Stomach (tissue), 9 donors: Measurements from ENCODE around the gene ATP9B. TPM values are rescaled to one million over a fixed set of nuclear protein-coding genes. Genes with fewer than 3 reads are reported as not detected.

Source experiments
- DNase-seq, 2 donors: peaks; one replicate each; pipeline versions ENCODE4 v3.0.0 to v3.0.0-alpha.2; 2013 to 2019
- H3K27ac ChIP-seq, 5 donors: fragments of 200-600 bp in 4 of 5; sonication (generic) in 4 of 5; one replicate each; pipeline ENCODE4 v1.5.1; 2013 to 2019; ENCODE audit warnings: mild to moderate bottlenecking in 1 of 5, moderate library complexity in 1 of 5
- H3K27me3 ChIP-seq, 3 donors: fragments of 200-600 bp; sonication (generic); one replicate each; pipeline ENCODE4 v1.5.1; 2017 to 2019; ENCODE audit warnings: mixed run types in 1 of 3
- H3K36me3 ChIP-seq, 4 donors: fragments of 200-600 bp; sonication (generic); 1 replicate in 3 of 4; 2 replicates in 1 of 4; pipeline ENCODE4 v1.5.1; 2016 to 2019
- H3K4me1 ChIP-seq, 4 donors: fragments of 200-600 bp; sonication (generic); one replicate each; pipeline ENCODE4 v1.5.1; 2016 to 2019
- H3K4me3 ChIP-seq, 4 donors: fragments of 200-600 bp; sonication (generic) in 3 of 4; one replicate each; pipeline ENCODE4 v1.5.1; 2016 to 2019; ENCODE audit warnings: mild to moderate bottlenecking in 1 of 4
- H3K9me3 ChIP-seq, 4 donors: fragments of 200-600 bp; sonication (generic); one replicate each; pipeline ENCODE4 v1.5.1; 2016 to 2019
- CTCF ChIP-seq, 7 experiments: fragments of 450-650 bp in 4 of 7; fragments of 200-600 bp in 3 of 7; sonication (generic) in 3 of 7; IDR thresholded peaks; one replicate each; pipeline ENCODE4 v1.5.1; 2016 to 2019; ENCODE audit warnings: antibody characterized with exemption in 7 of 7, control low read depth in 2 of 7, mild to moderate bottlenecking in 1 of 7
- EP300 ChIP-seq: sonication (generic); formaldehyde crosslinking; IDR thresholded peaks from one replicate; pipeline ENCODE4 v1.6.1; 2017; ENCODE audit warnings: antibody characterized with exemption
- POLR2A ChIP-seq, 4 donors: fragments of 450-650 bp; IDR thresholded peaks; one replicate each; pipeline ENCODE4 v1.6.1; 2016; ENCODE audit warnings: antibody characterized with exemption in 4 of 4, control low read depth in 2 of 4, mild to moderate bottlenecking in 1 of 4, moderate library complexity in 1 of 4
- POLR2AphosphoS5 ChIP-seq, 3 donors: sonication (generic); formaldehyde crosslinking; IDR thresholded peaks; one replicate each; pipeline ENCODE4 v1.6.1; 2016; ENCODE audit warnings: antibody characterized with exemption in 3 of 3
- whole genome bisulfite sequencing, 5 donors: extraction: QIAGEN DNeasy Blood & Tissue Kit in 3 of 5; methylation state at CpG; one replicate each; pipeline versions ENCODE4 v1.1.5 to v1.1.7; 2013 to 2018; 5-methylcytosine and 5-hydroxymethylcytosine counted together
- intact Hi-C: fragments of 100-400 bp; cut with DNase I; formaldehyde crosslinking; loops from one replicate; pipeline ENCODE4 v1.15.1; 2023; ENCODE audit warnings: low total_unique reads
- polyA plus RNA-seq, 3 donors: library from polyadenylated mRNA; stranded (reverse); fragments of 200-250 nt; gene quantifications; one replicate each; pipeline ENCODE4 v1.2.3, GENCODE V29; 2013
- total RNA-seq, 5 donors: library from RNA; depleted of rRNA; stranded (reverse); fragments of >200 nt; gene quantifications; one replicate each; pipeline versions ENCODE4 v1.1.0 to v1.2.3, GENCODE V29; 2014 to 2016
- donor health status: healthy with polysubstance abuse.
- donor health status: Bipolar disorder and iron deficiency.
- donor health status: healthy.

ATP9B gene
- total and polyA plus RNA-seq, 8 donors, result 10.6 to 128 (median 34.9) TPM

GRCh38 chr18:79026491-79026890 is 42.7 kb upstream of the ATP9B start:
- Histone ChIP-seq H3K27me3 (no peaks in the 10 kb centered on the region), H3K4me3 (no peak overlapping the region), H3K4me1 (no peaks in the 10 kb centered on the region), H3K36me3 (no peaks in the 10 kb centered on the region), H3K27ac (no peak overlapping the region), H3K9me3 (peaks cover 0 to 51% (median 30%) of the 10 kb centered on the region in 4 donors)
- intact Hi-C loops, result no loop called here
- TF ChIP-seq POLR2AphosphoS5 (IDR thresholded peaks at IDR 0.05) (no peak), EP300 (no peak), CTCF (IDR thresholded peaks at IDR 0.05) (no peak), POLR2A (IDR thresholded peaks at IDR 0.05) (no peak)
- DNase-seq, result no peak
- WGBS, 5 donors, result 34 to 50% (median 36%) methylated on average over 5 of the region's 5 CpGs

- WGBS, 5 donors, result 85 to 89% (median 86%) methylated on average over 9 of the region's 9 CpGs
- intact Hi-C loops, result no loop called here
- no peak for DNase-seq
These were observed 38.5 kb upstream of the ATP9B start for GRCh38 chr18:79030680-79031079.

GRCh38 chr18:79042276-79042675 is 26.9 kb upstream of the ATP9B start:
- no peak overlapping the region for H3K27ac ChIP-seq
- WGBS, 5 donors, result 52 to 73% (median 68%) methylated on average over 5 of the region's 5 CpGs
- no peak for DNase-seq

More at GRCh38 chr18:79030680-79031079, 38.5 kb upstream of the ATP9B start:
- H3K9me3 ChIP-seq, result peaks cover 0 to 39% (median 21%) of the 10 kb centered on the region in 4 donors
- H3K27me3 ChIP-seq, result no peaks in the 10 kb centered on the region
- H3K4me1 ChIP-seq, result no peaks in the 10 kb centered on the region
- H3K4me3 ChIP-seq, result no peak overlapping the region
- TF ChIP-seq EP300, result no peak
- TF ChIP-seq POLR2A (IDR thresholded peaks at IDR 0.05), result no peak
- TF ChIP-seq POLR2AphosphoS5 (IDR thresholded peaks at IDR 0.05), result no peak
- no peak for TF ChIP-seq CTCF (IDR thresholded peaks at IDR 0.05)
- H3K36me3 ChIP-seq, result no peaks in the 10 kb centered on the region
- H3K27ac ChIP-seq, result no peak overlapping the region

GRCh38 chr18:79043288-79043687 is 25.9 kb upstream of the ATP9B start:
- no peaks in the 10 kb centered on the region for H3K4me1 ChIP-seq
- H3K27ac ChIP-seq, result no peak overlapping the region
- TF ChIP-seq POLR2A (IDR thresholded peaks at IDR 0.05), result no peak
- no peak for TF ChIP-seq EP300
- TF ChIP-seq POLR2AphosphoS5 (IDR thresholded peaks at IDR 0.05), result no peak
- no peak for TF ChIP-seq CTCF (IDR thresholded peaks at IDR 0.05)
- intact Hi-C loops, result no loop called here
- no peaks in the 10 kb centered on the region for H3K36me3 ChIP-seq
- peaks cover 0 to 4% (median 0%) of the 10 kb centered on the region in 4 donors for H3K9me3 ChIP-seq
- H3K4me3 ChIP-seq, result no peak overlapping the region
- H3K27me3 ChIP-seq, result peaks cover 0 to 37% (median 0%) of the 10 kb centered on the region in 3 donors
- WGBS, 5 donors, result 87 to 100% (median 93%) methylated on average over 3 to 5 of the region's 5 CpGs
- DNase-seq, result no peak

More at GRCh38 chr18:79042276-79042675, 26.9 kb upstream of the ATP9B start:
- intact Hi-C loops, result no loop called here
- Histone ChIP-seq H3K4me3 (no peak overlapping the region), H3K36me3 (no peaks in the 10 kb centered on the region), H3K9me3 (peaks cover 0 to 7% (median 1%) of the 10 kb centered on the region in 4 donors), H3K4me1 (no peaks in the 10 kb centered on the region), H3K27me3 (peaks cover 0 to 37% (median 0%) of the 10 kb centered on the region in 3 donors)
- TF ChIP-seq EP300 (no peak), CTCF (IDR thresholded peaks at IDR 0.05) (no peak), POLR2A (IDR thresholded peaks at IDR 0.05) (no peak), POLR2AphosphoS5 (IDR thresholded peaks at IDR 0.05) (no peak)
